ENCODE results near the gene NPL. TPM values are rescaled to one million over a fixed set of nuclear protein-coding genes. Genes with fewer than 3 reads are reported as not detected.

NPL gene
- total RNA-seq, 1 donor from 2014 or later, result 3.0 TPM

GRCh38 chr1:182784556-182785171, 4.9 kb upstream of the NPL start:
- Mint-ChIP-seq H3K27ac (no peak overlapping the region), H3K4me3 (ENCODE audit: low read depth) (no peak overlapping the region), H3K4me1 (ENCODE audit: low read depth) (peaks cover 11% of the 10 kb centered on the region), H3K27me3 (ENCODE audit: low read depth) (peaks cover 19% of the 10 kb centered on the region), H3K36me3 (ENCODE audit: low read depth) (no peaks in the 10 kb centered on the region), H3K9me3 (no peaks in the 10 kb centered on the region)
- intact Hi-C loops (cut with micrococcal nuclease), result loop anchor here (5.0 to 10.0 kb wide), 2 partner anchors 640 to 697 kb away; no protein-coding TSS in a partner anchor
- no peak for DNase-seq (ENCODE audit: low spot score)

- intact Hi-C loops (cut with micrococcal nuclease), result loop anchor here (5.0 to 10.0 kb wide), 2 partner anchors 640 to 698 kb away; no protein-coding TSS in a partner anchor
- no peak for DNase-seq (ENCODE audit: low spot score)
- peaks cover 19% of the 10 kb centered on the region for H3K27me3 Mint-ChIP-seq (ENCODE audit: low read depth)
- H3K36me3 Mint-ChIP-seq (ENCODE audit: low read depth), result no peaks in the 10 kb centered on the region
- H3K4me3 Mint-ChIP-seq (ENCODE audit: low read depth), result no peak overlapping the region
- no peaks in the 10 kb centered on the region for H3K9me3 Mint-ChIP-seq
- H3K27ac Mint-ChIP-seq, result no peak overlapping the region
- peaks cover 16% of the 10 kb centered on the region for H3K4me1 Mint-ChIP-seq (ENCODE audit: low read depth)
These were observed 4.4 kb upstream of the NPL start for GRCh38 chr1:182785181-182785580.

GRCh38 chr1:182786223-182786994, 3.2 kb upstream of the NPL start:
- Mint-ChIP-seq H3K4me3 (ENCODE audit: low read depth) (no peak overlapping the region), H3K4me1 (ENCODE audit: low read depth) (peaks cover 14% of the 10 kb centered on the region), H3K27ac (no peak overlapping the region), H3K27me3 (ENCODE audit: low read depth) (peaks cover 23% of the 10 kb centered on the region), H3K36me3 (ENCODE audit: low read depth) (no peaks in the 10 kb centered on the region), H3K9me3 (no peaks in the 10 kb centered on the region)
- intact Hi-C loops (cut with micrococcal nuclease), result loop anchor here (1.0 to 10.0 kb wide), 3 partner anchors 340 to 699 kb away; no protein-coding TSS in a partner anchor
- peak; percentile 22 for DNase-seq (ENCODE audit: low spot score)

- DNase-seq (ENCODE audit: low spot score), result no peak
- Mint-ChIP-seq H3K4me1 (ENCODE audit: low read depth) (peaks cover 10% of the 10 kb centered on the region), H3K9me3 (no peaks in the 10 kb centered on the region), H3K36me3 (ENCODE audit: low read depth) (no peaks in the 10 kb centered on the region), H3K27ac (no peak overlapping the region), H3K27me3 (ENCODE audit: low read depth) (peaks cover 23% of the 10 kb centered on the region), H3K4me3 (ENCODE audit: low read depth) (no peak overlapping the region)
- intact Hi-C loops (cut with micrococcal nuclease), result loop anchor here (1.0 to 10.0 kb wide), 3 partner anchors 341 to 700 kb away; no protein-coding TSS in a partner anchor
These were observed 2.6 kb upstream of the NPL start for GRCh38 chr1:182786995-182787324.

- peaks cover 11% of the 10 kb centered on the region for H3K4me1 Mint-ChIP-seq (ENCODE audit: low read depth)
- no peak overlapping the region for H3K27ac Mint-ChIP-seq
- no peaks in the 10 kb centered on the region for H3K9me3 Mint-ChIP-seq
- no peak for DNase-seq (ENCODE audit: low spot score)
- intact Hi-C loops (cut with micrococcal nuclease), result no loop called here
- no peak overlapping the region for H3K4me3 Mint-ChIP-seq (ENCODE audit: low read depth)
- no peaks in the 10 kb centered on the region for H3K36me3 Mint-ChIP-seq (ENCODE audit: low read depth)
- H3K27me3 Mint-ChIP-seq (ENCODE audit: low read depth), result peaks cover 15% of the 10 kb centered on the region
These were observed 2.0 kb downstream of the NPL start for GRCh38 chr1:182791281-182792179.

GRCh38 chr1:182794091-182794490, 4.5 kb downstream of the NPL start:
- intact Hi-C loops (cut with micrococcal nuclease), result no loop called here
- H3K4me3 Mint-ChIP-seq (ENCODE audit: low read depth), result no peak overlapping the region

GRCh38 chr1:182794676-182795201, 5.2 kb downstream of the NPL start:
- H3K36me3 Mint-ChIP-seq (ENCODE audit: low read depth), result no peaks in the 10 kb centered on the region
- DNase-seq (ENCODE audit: low spot score), result no peak
- H3K9me3 Mint-ChIP-seq, result no peaks in the 10 kb centered on the region
- peaks cover 5% of the 10 kb centered on the region for H3K27me3 Mint-ChIP-seq (ENCODE audit: low read depth)
- intact Hi-C loops (cut with micrococcal nuclease), result no loop called here
- peaks cover 10% of the 10 kb centered on the region for H3K4me1 Mint-ChIP-seq (ENCODE audit: low read depth)
- H3K4me3 Mint-ChIP-seq (ENCODE audit: low read depth), result no peak overlapping the region
- H3K27ac Mint-ChIP-seq, result no peak overlapping the region

More at GRCh38 chr1:182794091-182794490, 4.5 kb downstream of the NPL start:
- Mint-ChIP-seq H3K4me1 (ENCODE audit: low read depth) (peaks cover 11% of the 10 kb centered on the region), H3K27ac (no peak overlapping the region), H3K36me3 (ENCODE audit: low read depth) (no peaks in the 10 kb centered on the region), H3K9me3 (no peaks in the 10 kb centered on the region), H3K27me3 (ENCODE audit: low read depth) (peaks cover 5% of the 10 kb centered on the region)
- no peak for DNase-seq (ENCODE audit: low spot score)

- intact Hi-C loops (cut with micrococcal nuclease), result no loop called here
- Mint-ChIP-seq H3K27ac (no peak overlapping the region), H3K4me3 (ENCODE audit: low read depth) (no peak overlapping the region)
These were observed 6.1 kb downstream of the NPL start for GRCh38 chr1:182795563-182796228.

GRCh38 chr1:182802006-182802803, 12.6 kb downstream of the NPL start:
- intact Hi-C loops (cut with micrococcal nuclease), result no loop called here
- Mint-ChIP-seq H3K27me3 (ENCODE audit: low read depth) (no peaks in the 10 kb centered on the region), H3K4me3 (ENCODE audit: low read depth) (no peak overlapping the region), H3K36me3 (ENCODE audit: low read depth) (no peaks in the 10 kb centered on the region), H3K27ac (no peak overlapping the region), H3K9me3 (no peaks in the 10 kb centered on the region), H3K4me1 (ENCODE audit: low read depth) (no peaks in the 10 kb centered on the region)
- DNase-seq (ENCODE audit: low spot score), result no peak

More at GRCh38 chr1:182795563-182796228, 6.1 kb downstream of the NPL start:
- DNase-seq (ENCODE audit: low spot score), result no peak
- peaks cover 5% of the 10 kb centered on the region for H3K27me3 Mint-ChIP-seq (ENCODE audit: low read depth)
- no peaks in the 10 kb centered on the region for H3K36me3 Mint-ChIP-seq (ENCODE audit: low read depth)
- no peaks in the 10 kb centered on the region for H3K9me3 Mint-ChIP-seq
- H3K4me1 Mint-ChIP-seq (ENCODE audit: low read depth), result peaks cover 5% of the 10 kb centered on the region

- H3K27me3 Mint-ChIP-seq (ENCODE audit: low read depth), result no peaks in the 10 kb centered on the region
- H3K4me3 Mint-ChIP-seq (ENCODE audit: low read depth), result no peak overlapping the region
- intact Hi-C loops (cut with micrococcal nuclease), result no loop called here
- no peaks in the 10 kb centered on the region for H3K4me1 Mint-ChIP-seq (ENCODE audit: low read depth)
- no peak for DNase-seq (ENCODE audit: low spot score)
- H3K27ac Mint-ChIP-seq, result no peak overlapping the region
- H3K9me3 Mint-ChIP-seq, result no peaks in the 10 kb centered on the region
- H3K36me3 Mint-ChIP-seq (ENCODE audit: low read depth), result no peaks in the 10 kb centered on the region
These were observed 14.3 kb downstream of the NPL start for GRCh38 chr1:182803846-182804245.

GRCh38 chr1:182806015-182806678, 16.6 kb downstream of the NPL start:
- H3K36me3 Mint-ChIP-seq (ENCODE audit: low read depth), result no peaks in the 10 kb centered on the region
- no peaks in the 10 kb centered on the region for H3K4me1 Mint-ChIP-seq (ENCODE audit: low read depth)
- no peaks in the 10 kb centered on the region for H3K27me3 Mint-ChIP-seq (ENCODE audit: low read depth)
- H3K9me3 Mint-ChIP-seq, result no peaks in the 10 kb centered on the region
- intact Hi-C loops (cut with micrococcal nuclease), result no loop called here
- no peak overlapping the region for H3K4me3 Mint-ChIP-seq (ENCODE audit: low read depth)
- no peak for DNase-seq (ENCODE audit: low spot score)
- H3K27ac Mint-ChIP-seq, result no peak overlapping the region

Measured in activated T-helper 2 cell treated with anti-CD3 and anti-CD28 coated beads, Interferon-gamma antibody, Interleukin-2, Interleukin-4, amounts not matched to agents 10 μg/mL and 5 μg/mL and 100 μg/mL, durations not matched to agents 14 hours and 24 hours and 36 hours (primary cell).